Measurements from ENCODE around the gene UBE2D2.

UBE2D2 gene

GRCh38 chr5:139649082-139649991 is 88.2 kb downstream of the UBE2D2 start:
- DNase-seq = peak; percentile 34

- peak; percentile 58 for DNase-seq
Observed at GRCh38 chr5:139650031-139650688, 89.0 kb downstream of the UBE2D2 start.

- DNase-seq = no peak
Observed at GRCh38 chr5:139650689-139651042, 89.5 kb downstream of the UBE2D2 start.

GRCh38 chr5:139651043-139651834 is 90.1 kb downstream of the UBE2D2 start:
- no peak for DNase-seq

- DNase-seq = peak; percentile 82
Observed at GRCh38 chr5:139651853-139652787, 91.0 kb downstream of the UBE2D2 start.

GRCh38 chr5:139652788-139653241 is 91.7 kb downstream of the UBE2D2 start:
- DNase-seq = no peak

GRCh38 chr5:139653616-139654015 is 92.5 kb downstream of the UBE2D2 start:
- DNase-seq = no peak

- DNase-seq = no peak
Observed at GRCh38 chr5:139654464-139654863, 93.3 kb downstream of the UBE2D2 start.

- DNase-seq = no peak
Observed at GRCh38 chr5:139654871-139655491, 93.8 kb downstream of the UBE2D2 start.

GRCh38 chr5:139655727-139656271 is 94.7 kb downstream of the UBE2D2 start:
- DNase-seq = no peak

GRCh38 chr5:139657363-139658321 is 96.5 kb downstream of the UBE2D2 start:
- DNase-seq = no peak

GRCh38 chr5:139658501-139658927 is 97.4 kb downstream of the UBE2D2 start:
- DNase-seq = no peak

GRCh38 chr5:139658928-139659667 is 98.0 kb downstream of the UBE2D2 start:
- DNase-seq = no peak

GRCh38 chr5:139659695-139660101 is 98.6 kb downstream of the UBE2D2 start:
- DNase-seq = no peak

- DNase-seq = no peak
Observed at GRCh38 chr5:139660105-139660922, 99.2 kb downstream of the UBE2D2 start.

- no peak for DNase-seq
Observed at GRCh38 chr5:139660923-139661814, 100.0 kb downstream of the UBE2D2 start.

GRCh38 chr5:139662617-139663016 is 101.5 kb downstream of the UBE2D2 start:
- no peak for DNase-seq
